AG04449 (cell line): ENCODE results near the gene STUM.
A peak's percentile ranks its signal among the peaks of the same experiment; 100 is the strongest.

Experiments used
- CTCF ChIA-PET: fragments of 350-600 bp; formaldehyde crosslinking; extraction: SDS; loops from one replicate; lab custom pipeline; 2021; ENCODE audit warnings: antibody characterized with exemption; lab: Yijun Ruan, JAX
- POLR2A ChIA-PET: fragments of 400-600, 350-600 bp; formaldehyde crosslinking; extraction: SDS; loops from one replicate; lab custom pipeline; 2020; ENCODE audit warnings: antibody characterized with exemption, inconsistent platforms; lab: Yijun Ruan, JAX
- DNase-seq: peaks from one replicate; pipeline ENCODE4 v3.0.0-alpha.2; 2010; ENCODE audit warnings: low read depth, low spot score
- H3K4me3 ChIP-seq: 2 replicates; pipeline ENCODE4 v1.5.1; 2011; ENCODE audit warnings: low read depth, mild to moderate bottlenecking, control low read depth, low read length
- TF ChIP-seq, protein P1 (sequence below): IDR thresholded peaks from one replicate; pipeline ENCODE4 v1.5.1; 2011; ENCODE audit warnings: mild to moderate bottlenecking, moderate library complexity, low read length, control low read depth, inconsistent platforms; ENCODE audit not compliant: insufficient read depth; ENCODE audit errors: missing control alignments

The STUM gene

DNA sequence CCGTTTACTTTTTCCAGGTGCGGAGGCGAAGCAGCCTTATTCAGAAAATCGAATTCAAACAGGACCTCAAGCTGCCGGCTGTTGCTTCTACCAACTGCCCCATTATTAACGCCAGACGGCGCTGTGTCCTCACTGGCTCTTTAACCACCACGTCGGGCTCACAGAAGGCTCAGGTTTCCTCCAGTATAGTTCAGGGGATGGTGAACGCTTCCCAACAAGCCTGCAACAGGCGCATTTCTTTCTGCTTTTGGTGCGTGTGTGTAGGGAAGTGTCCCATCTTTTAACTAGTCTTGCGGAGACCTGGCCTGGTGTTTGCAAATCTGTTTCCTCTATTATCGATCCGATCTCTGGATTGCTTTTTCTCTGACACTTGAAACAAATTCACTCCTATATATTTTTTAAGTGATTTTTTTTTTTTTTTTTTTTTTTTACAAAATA, 791 bp upstream of the STUM start:
- H3K4me3 ChIP-seq: no peak overlapping the region
- DNase-seq: peak; percentile 37
- CTCF ChIA-PET: interaction anchor here (0.7 to 3.3 kb wide), 20 partner anchors 9 to 889 kb away, joined by 3 to 15 read pairs (median 4); no protein-coding TSS in a partner anchor
- TF ChIP-seq, protein P1, sequence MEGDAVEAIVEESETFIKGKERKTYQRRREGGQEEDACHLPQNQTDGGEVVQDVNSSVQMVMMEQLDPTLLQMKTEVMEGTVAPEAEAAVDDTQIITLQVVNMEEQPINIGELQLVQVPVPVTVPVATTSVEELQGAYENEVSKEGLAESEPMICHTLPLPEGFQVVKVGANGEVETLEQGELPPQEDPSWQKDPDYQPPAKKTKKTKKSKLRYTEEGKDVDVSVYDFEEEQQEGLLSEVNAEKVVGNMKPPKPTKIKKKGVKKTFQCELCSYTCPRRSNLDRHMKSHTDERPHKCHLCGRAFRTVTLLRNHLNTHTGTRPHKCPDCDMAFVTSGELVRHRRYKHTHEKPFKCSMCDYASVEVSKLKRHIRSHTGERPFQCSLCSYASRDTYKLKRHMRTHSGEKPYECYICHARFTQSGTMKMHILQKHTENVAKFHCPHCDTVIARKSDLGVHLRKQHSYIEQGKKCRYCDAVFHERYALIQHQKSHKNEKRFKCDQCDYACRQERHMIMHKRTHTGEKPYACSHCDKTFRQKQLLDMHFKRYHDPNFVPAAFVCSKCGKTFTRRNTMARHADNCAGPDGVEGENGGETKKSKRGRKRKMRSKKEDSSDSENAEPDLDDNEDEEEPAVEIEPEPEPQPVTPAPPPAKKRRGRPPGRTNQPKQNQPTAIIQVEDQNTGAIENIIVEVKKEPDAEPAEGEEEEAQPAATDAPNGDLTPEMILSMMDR: peak; percentile 94
- POLR2A ChIA-PET: no interaction called here

DNA sequence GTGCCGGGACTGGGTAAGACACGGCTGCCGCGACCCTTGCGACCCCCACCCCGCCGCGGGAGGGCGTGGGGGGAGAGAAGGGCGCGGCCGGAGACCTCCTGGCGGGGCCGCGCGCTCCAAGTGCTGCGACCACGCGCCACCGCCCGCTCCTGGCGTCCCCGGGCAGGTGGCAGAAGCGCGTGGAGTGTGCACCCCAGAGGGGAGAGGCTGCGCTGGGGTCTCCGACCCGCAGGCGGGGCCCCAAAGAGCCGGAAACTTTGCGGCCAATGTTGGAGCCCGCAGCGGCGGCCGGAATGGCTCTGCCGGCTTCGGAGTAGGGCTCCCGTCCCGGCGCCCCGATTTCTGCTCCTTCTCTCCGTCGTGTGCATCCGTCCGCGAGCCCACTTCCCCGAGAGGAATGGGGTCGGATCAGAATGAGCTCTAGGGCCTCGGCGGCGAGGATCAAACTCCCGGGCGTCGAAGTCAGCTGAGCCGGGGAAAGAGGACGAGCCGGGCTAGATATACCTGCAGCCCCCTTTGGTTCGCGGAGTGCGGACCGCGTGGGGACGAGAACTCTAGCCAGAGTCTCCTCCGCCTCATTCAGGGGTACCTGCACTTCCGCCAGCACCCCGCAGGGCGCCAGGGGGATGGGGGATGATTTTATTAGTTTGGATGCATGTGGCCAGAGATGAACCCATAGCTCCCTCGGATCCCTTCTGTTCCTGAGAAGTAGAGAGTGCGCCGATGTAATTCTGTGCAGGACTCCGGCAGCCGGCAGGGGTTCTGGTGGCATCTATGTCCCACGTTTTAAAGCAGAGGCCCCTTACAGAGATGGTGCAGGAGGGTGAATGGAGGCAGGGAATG, 751 bp downstream of the STUM start:
- POLR2A ChIA-PET: no interaction called here
- H3K4me3 ChIP-seq: no peak overlapping the region; the same call in 1 of the 2 replicates
- CTCF ChIA-PET: interaction anchor here (0.8 to 3.4 kb wide), 6 partner anchors 13 to 279 kb away, joined by 3 to 15 read pairs (median 4); no protein-coding TSS in a partner anchor
- DNase-seq: no peak
- TF ChIP-seq, protein P1: no peak

DNA sequence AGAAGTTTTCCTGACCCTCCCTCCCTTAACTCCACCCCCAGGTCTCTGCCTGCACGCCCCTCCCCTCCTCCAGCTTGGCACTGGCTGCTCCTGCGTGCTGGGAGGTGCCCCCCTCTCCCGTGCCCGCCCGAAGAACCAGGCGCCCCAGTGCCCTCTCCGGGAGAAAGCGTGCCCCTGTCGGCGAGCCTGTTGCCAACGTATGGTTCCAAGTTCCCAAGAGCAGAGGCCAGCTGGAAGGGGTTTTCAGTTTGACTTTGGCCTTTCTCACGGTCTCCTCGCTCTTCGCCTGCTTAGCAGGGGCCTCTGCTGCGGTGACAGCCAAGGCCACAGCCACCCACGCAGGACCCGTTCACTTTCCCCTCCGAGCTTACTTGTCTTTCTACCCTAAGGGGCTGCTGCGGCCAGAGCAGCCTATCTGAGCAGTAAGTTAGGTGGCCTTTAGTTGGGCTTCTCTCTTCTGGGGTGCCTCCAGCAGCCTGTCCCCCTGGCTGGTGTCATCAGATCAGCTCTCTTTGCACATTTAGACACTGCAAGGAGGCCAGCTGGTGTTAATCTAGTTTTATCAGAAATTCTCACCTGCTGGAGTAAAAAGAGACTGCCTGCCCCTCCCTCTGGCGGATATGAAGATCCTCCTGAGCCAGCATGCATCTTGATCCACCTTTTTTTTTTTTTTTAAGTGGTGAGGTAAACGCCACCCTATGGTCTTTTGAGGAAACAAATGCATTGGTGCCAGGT, 1.5 kb downstream of the STUM start:
- CTCF ChIA-PET: interaction anchor here (0.6 to 3.4 kb wide), 6 partner anchors 53 to 278 kb away, joined by 3 to 15 read pairs (median 4); no protein-coding TSS in a partner anchor
- TF ChIP-seq, protein P1: no peak
- POLR2A ChIA-PET: no interaction called here
- H3K4me3 ChIP-seq: no peak overlapping the region
- DNase-seq: no peak

DNA sequence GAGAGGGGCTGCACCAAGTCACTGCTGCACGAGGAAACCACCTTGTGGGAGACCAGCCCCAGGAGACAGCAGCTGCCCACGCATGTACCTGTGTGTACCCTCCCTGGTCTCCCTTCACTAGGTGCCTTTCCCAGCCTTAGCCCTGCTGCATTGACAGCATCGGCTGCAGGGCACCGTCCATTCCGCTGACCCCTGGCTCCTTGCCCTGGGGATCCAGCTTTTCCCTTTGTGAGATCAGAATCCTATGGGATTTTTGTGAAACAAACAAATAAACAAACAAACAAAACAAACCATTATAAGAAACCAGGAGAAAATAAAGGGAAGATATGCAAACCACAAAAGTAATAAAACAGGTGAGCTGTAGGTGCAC, 2.1 kb downstream of the STUM start:
- TF ChIP-seq, protein P1: no peak
- no peak for DNase-seq
- CTCF ChIA-PET: interaction anchor here (0.6 to 3.4 kb wide), 2 partner anchors 58 to 271 kb away, joined by 3 to 10 read pairs; no protein-coding TSS in a partner anchor
- POLR2A ChIA-PET: no interaction called here
- no peak overlapping the region for H3K4me3 ChIP-seq

DNA sequence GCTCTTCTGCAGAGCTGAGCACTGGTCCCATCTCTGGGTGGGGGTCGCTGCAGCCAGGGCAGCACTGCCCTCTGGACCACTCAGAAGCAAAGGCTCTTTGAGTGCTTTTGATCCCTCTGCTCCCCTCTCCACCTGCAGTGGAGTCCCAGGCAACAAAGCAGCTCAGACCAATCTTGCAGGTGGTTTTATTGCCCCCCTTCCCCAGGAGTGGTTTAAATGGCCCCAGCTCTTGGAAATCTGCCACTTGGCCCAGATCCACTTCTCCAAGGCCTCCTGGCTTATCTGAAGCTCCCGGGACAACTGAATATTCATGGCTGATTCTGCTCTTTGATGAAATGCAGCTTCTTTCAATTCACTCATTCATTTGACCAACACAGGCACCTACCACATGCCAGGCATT, 2.7 kb downstream of the STUM start:
- POLR2A ChIA-PET: no interaction called here
- TF ChIP-seq, protein P1: no peak
- H3K4me3 ChIP-seq: no peak overlapping the region
- DNase-seq: no peak
- CTCF ChIA-PET: interaction anchor here (3.4 kb wide), 1 partner anchor 58 kb away, joined by 10 read pairs; no protein-coding TSS in a partner anchor
